DOHH2 (cell line): ENCODE data around the gene KRTAP5-2.

ENCODE experiments used
- H3F3A ChIP-seq: fragments of 200-600 bp; sonication (generic), shearing (Covaris generic); 2 replicates; pipeline ENCODE4 v1.6.0; 2016; ENCODE audit warnings: antibody characterized with exemption, mild to moderate bottlenecking; ENCODE audit not compliant: control insufficient read depth, insufficient read depth
- H3K27ac ChIP-seq: fragments of 200-600 bp; sonication (generic); 2 replicates; pipeline ENCODE4 v1.5.1; 2014; ENCODE audit warnings: low read depth, mild to moderate bottlenecking, low read length, moderate library complexity
- H3K27me3 ChIP-seq: fragments of 200-600 bp; sonication (generic); 2 replicates; pipeline ENCODE4 v1.6.1; 2014; ENCODE audit warnings: mild to moderate bottlenecking, low read length, mixed read lengths; ENCODE audit not compliant: control insufficient read depth
- H3K36me3 ChIP-seq: fragments of 200-600 bp; sonication (generic); 2 replicates; pipeline ENCODE4 v1.6.1; 2014; ENCODE audit warnings: mild to moderate bottlenecking, low read length, moderate library complexity, mixed read lengths; ENCODE audit not compliant: control insufficient read depth
- H3K4me1 ChIP-seq: fragments of 200-600 bp; sonication (generic); 2 replicates; pipeline ENCODE4 v1.6.1; 2014; ENCODE audit warnings: mild to moderate bottlenecking, low read length, mixed read lengths; ENCODE audit not compliant: control insufficient read depth
- H3K4me2 ChIP-seq: fragments of 200-600 bp; sonication (generic); 2 replicates; pipeline ENCODE4 v1.6.0; 2014; ENCODE audit warnings: mild to moderate bottlenecking, low read length, moderate library complexity
- H3K4me3 ChIP-seq: fragments of 200-600 bp; sonication (generic); 2 replicates; pipeline ENCODE4 v1.5.1; 2014; ENCODE audit warnings: mild to moderate bottlenecking, low read length, mixed read lengths
- H3K79me2 ChIP-seq: fragments of 200-600 bp; sonication (generic); 2 replicates; pipeline ENCODE4 v1.6.1; 2014; ENCODE audit warnings: mild to moderate bottlenecking, low read length, mixed read lengths; ENCODE audit not compliant: control insufficient read depth
- H3K9me2 ChIP-seq: fragments of 200-600 bp; sonication (generic); replicated peaks from 2 replicates; pipeline ENCODE4 v1.6.1; 2014; ENCODE audit warnings: mild to moderate bottlenecking, low read length, mixed read lengths; ENCODE audit not compliant: control insufficient read depth
- H3K9me3 ChIP-seq: fragments of 200-600 bp; sonication (generic); 2 replicates; pipeline ENCODE4 v1.6.1; 2014; ENCODE audit warnings: antibody characterized with exemption, low read length, mixed read lengths; ENCODE audit not compliant: control insufficient read depth, insufficient read depth
- H4K20me1 ChIP-seq: fragments of 200-600 bp; sonication (generic); 2 replicates; pipeline ENCODE4 v1.6.0; 2014; ENCODE audit warnings: low read depth, mild to moderate bottlenecking, antibody characterized with exemption, low read length, moderate library complexity; ENCODE audit not compliant: control insufficient read depth, insufficient read depth
- CTCF ChIP-seq: fragments of 200-600 bp; sonication (generic); IDR thresholded peaks from one replicate; pipeline ENCODE4 v1.5.1; 2014; ENCODE audit warnings: antibody characterized with exemption, mild to moderate bottlenecking, low read depth, low read length; ENCODE audit not compliant: poor library complexity, severe bottlenecking
- EZH2phosphoT487 ChIP-seq: fragments of 200-600 bp; sonication (generic); IDR thresholded peaks from 2 replicates; pipeline ENCODE4 v1.6.1; 2017; ENCODE audit warnings: borderline replicate concordance, mild to moderate bottlenecking, antibody characterized with exemption, low read length, moderate library complexity, mixed read lengths

The KRTAP5-2 gene

GRCh38 chr11:1565173-1565903 is 32.8 kb downstream of the KRTAP5-2 start:
- H3K9me2 ChIP-seq: no peaks in the 10 kb centered on the region
- TF ChIP-seq EZH2phosphoT487: no peak
- no peak for TF ChIP-seq CTCF
- H3K4me3 ChIP-seq: no peak overlapping the region
- H3K36me3 ChIP-seq: no peaks in the 10 kb centered on the region
- H3K27me3 ChIP-seq: peaks cover 9% of the 10 kb centered on the region; the same call in 1 of the 2 replicates
- H3K9me3 ChIP-seq: no peaks in the 10 kb centered on the region
- H3F3A ChIP-seq: no peaks in the 10 kb centered on the region
- no peak overlapping the region for H3K4me2 ChIP-seq
- H4K20me1 ChIP-seq: no peaks in the 10 kb centered on the region
- no peak overlapping the region for H3K27ac ChIP-seq
- H3K79me2 ChIP-seq: no peaks in the 10 kb centered on the region
- no peaks in the 10 kb centered on the region for H3K4me1 ChIP-seq

GRCh38 chr11:1564535-1565172 is 33.4 kb downstream of the KRTAP5-2 start:
- Histone ChIP-seq H3K4me2 (no peak overlapping the region), H3K27me3 (peaks cover 2% of the 10 kb centered on the region; the same call in 1 of the 2 replicates), H4K20me1 (no peaks in the 10 kb centered on the region), H3F3A (no peaks in the 10 kb centered on the region), H3K36me3 (no peaks in the 10 kb centered on the region), H3K79me2 (no peaks in the 10 kb centered on the region), H3K9me2 (no peaks in the 10 kb centered on the region), H3K9me3 (no peaks in the 10 kb centered on the region), H3K27ac (no peak overlapping the region), H3K4me3 (no peak overlapping the region), H3K4me1 (no peaks in the 10 kb centered on the region)
- TF ChIP-seq CTCF (no peak), EZH2phosphoT487 (no peak)

- no peaks in the 10 kb centered on the region for H3K4me1 ChIP-seq
- no peaks in the 10 kb centered on the region for H3K9me2 ChIP-seq
- H3F3A ChIP-seq: no peaks in the 10 kb centered on the region
- H3K36me3 ChIP-seq: no peaks in the 10 kb centered on the region
- H3K4me3 ChIP-seq: no peak overlapping the region
- H3K9me3 ChIP-seq: no peaks in the 10 kb centered on the region
- no peaks in the 10 kb centered on the region for H3K79me2 ChIP-seq
- H3K4me2 ChIP-seq: no peak overlapping the region
- H3K27me3 ChIP-seq: no peaks in the 10 kb centered on the region
- no peak overlapping the region for H3K27ac ChIP-seq
- TF ChIP-seq CTCF (no peak), EZH2phosphoT487 (no peak)
- no peaks in the 10 kb centered on the region for H4K20me1 ChIP-seq
These were observed 34.2 kb downstream of the KRTAP5-2 start for GRCh38 chr11:1563697-1564534.
